ENCODE results near the gene EGLN3.
"Not testable (repeated sequence)": the region's sequence is repeated elsewhere in the genome, so short reads cannot be mapped to it uniquely, and the experiment has no call there.

The EGLN3 gene

DNA sequence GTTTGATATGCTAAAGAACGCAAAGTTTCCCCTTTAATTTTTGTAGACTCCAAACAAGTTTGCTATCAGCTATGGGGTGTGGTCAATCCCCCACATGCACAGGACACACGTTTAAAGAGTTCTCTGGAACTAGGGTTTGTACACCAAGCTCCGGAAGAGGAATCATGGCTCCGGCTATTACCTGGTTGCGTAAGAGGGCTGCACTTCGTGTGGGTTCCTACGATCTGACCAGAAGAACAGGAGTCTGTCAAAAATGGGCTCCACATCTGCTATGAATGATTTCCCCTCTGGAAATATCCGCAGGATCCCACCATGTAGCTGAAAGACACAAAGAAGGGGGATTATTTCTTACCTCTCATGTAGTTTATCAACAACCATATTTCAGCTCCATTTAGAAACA is 22.0 kb downstream of the EGLN3 start:
- no peak for TF ChIP-seq EZH2phosphoT487 (conservative IDR thresholded peaks at IDR 0.05; ENCODE audit: low read length)
- TF ChIP-seq, protein P1, sequence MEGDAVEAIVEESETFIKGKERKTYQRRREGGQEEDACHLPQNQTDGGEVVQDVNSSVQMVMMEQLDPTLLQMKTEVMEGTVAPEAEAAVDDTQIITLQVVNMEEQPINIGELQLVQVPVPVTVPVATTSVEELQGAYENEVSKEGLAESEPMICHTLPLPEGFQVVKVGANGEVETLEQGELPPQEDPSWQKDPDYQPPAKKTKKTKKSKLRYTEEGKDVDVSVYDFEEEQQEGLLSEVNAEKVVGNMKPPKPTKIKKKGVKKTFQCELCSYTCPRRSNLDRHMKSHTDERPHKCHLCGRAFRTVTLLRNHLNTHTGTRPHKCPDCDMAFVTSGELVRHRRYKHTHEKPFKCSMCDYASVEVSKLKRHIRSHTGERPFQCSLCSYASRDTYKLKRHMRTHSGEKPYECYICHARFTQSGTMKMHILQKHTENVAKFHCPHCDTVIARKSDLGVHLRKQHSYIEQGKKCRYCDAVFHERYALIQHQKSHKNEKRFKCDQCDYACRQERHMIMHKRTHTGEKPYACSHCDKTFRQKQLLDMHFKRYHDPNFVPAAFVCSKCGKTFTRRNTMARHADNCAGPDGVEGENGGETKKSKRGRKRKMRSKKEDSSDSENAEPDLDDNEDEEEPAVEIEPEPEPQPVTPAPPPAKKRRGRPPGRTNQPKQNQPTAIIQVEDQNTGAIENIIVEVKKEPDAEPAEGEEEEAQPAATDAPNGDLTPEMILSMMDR (IDR thresholded peaks at IDR 0.05; ENCODE audit: insufficient read depth, low read length, poor library complexity, severe bottlenecking): no peak
- H3K9me2 ChIP-seq (replicated peaks; ENCODE audit: insufficient read depth, low read length): no peaks in the 10 kb centered on the region
- no peaks in the 10 kb centered on the region for H3K27me3 ChIP-seq (ENCODE audit: low read length)
- no peaks in the 10 kb centered on the region for H4K20me1 ChIP-seq (ENCODE audit: low read depth, low read length)
- no peaks in the 10 kb centered on the region for H3K9me3 ChIP-seq (ENCODE audit: insufficient read depth, low read length)
- H3F3A ChIP-seq (ENCODE audit: insufficient read depth): no peaks in the 10 kb centered on the region
- H3K79me2 ChIP-seq (ENCODE audit: insufficient read depth, low read length): no peaks in the 10 kb centered on the region
- H3K4me3 ChIP-seq (ENCODE audit: insufficient read depth, low read length, poor library complexity, severe bottlenecking): no peak overlapping the region
- no peaks in the 10 kb centered on the region for H3K36me3 ChIP-seq (ENCODE audit: low read length)
- no peak overlapping the region for H2AFZ ChIP-seq (ENCODE audit: low read depth, low read length, severe bottlenecking)
- H3K27ac ChIP-seq (ENCODE audit: low read depth, low read length): no peak overlapping the region
- H3K4me2 ChIP-seq (ENCODE audit: low read depth, low read length, poor library complexity, severe bottlenecking): no peak overlapping the region
- no peak overlapping the region for H3K9ac ChIP-seq (ENCODE audit: low read length)

DNA sequence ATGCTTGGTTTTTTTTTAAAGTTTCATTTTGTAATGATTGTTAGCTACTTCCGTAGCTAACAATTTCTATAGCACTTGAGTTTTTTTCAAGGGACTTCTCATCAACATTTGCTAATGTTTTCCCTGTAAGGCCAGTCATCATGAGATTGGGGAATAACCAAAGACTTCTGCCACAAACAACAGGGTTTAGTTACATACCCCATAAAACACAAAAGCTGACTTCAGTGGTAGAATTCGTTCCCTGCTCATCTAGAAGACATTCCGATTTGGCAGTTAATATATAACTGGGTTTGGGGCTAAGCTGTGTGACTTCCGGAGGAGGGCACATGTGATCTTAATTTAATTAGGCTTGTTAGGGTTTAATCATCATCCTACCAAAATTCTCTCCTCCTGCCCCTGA is 22.9 kb downstream of the EGLN3 start:
- Histone ChIP-seq H3K79me2 (ENCODE audit: insufficient read depth, low read length) (no peaks in the 10 kb centered on the region), H3K27ac (ENCODE audit: low read depth, low read length) (no peak overlapping the region), H3F3A (ENCODE audit: insufficient read depth) (no peaks in the 10 kb centered on the region), H3K4me2 (ENCODE audit: low read depth, low read length, poor library complexity, severe bottlenecking) (no peak overlapping the region), H3K36me3 (ENCODE audit: low read length) (no peaks in the 10 kb centered on the region), H3K4me3 (ENCODE audit: insufficient read depth, low read length, poor library complexity, severe bottlenecking) (no peak overlapping the region), H4K20me1 (ENCODE audit: low read depth, low read length) (no peaks in the 10 kb centered on the region), H3K27me3 (ENCODE audit: low read length) (no peaks in the 10 kb centered on the region), H3K9me2 (replicated peaks; ENCODE audit: insufficient read depth, low read length) (no peaks in the 10 kb centered on the region), H3K9me3 (ENCODE audit: insufficient read depth, low read length) (no peaks in the 10 kb centered on the region), H2AFZ (ENCODE audit: low read depth, low read length, severe bottlenecking) (no peak overlapping the region), H3K9ac (ENCODE audit: low read length) (no peak overlapping the region)
- no peak for TF ChIP-seq EZH2phosphoT487 (conservative IDR thresholded peaks at IDR 0.05; ENCODE audit: low read length)
- TF ChIP-seq, protein P1 (IDR thresholded peaks at IDR 0.05; ENCODE audit: insufficient read depth, low read length, poor library complexity, severe bottlenecking): no peak

- not testable (repeated sequence) for H3F3A ChIP-seq (ENCODE audit: insufficient read depth); H3K27ac ChIP-seq (ENCODE audit: low read depth, low read length); H4K20me1 ChIP-seq (ENCODE audit: low read depth, low read length); H2AFZ ChIP-seq (ENCODE audit: low read depth, low read length, severe bottlenecking); H3K79me2 ChIP-seq (ENCODE audit: insufficient read depth, low read length); H3K9me2 ChIP-seq (replicated peaks; ENCODE audit: insufficient read depth, low read length); H3K36me3 ChIP-seq (ENCODE audit: low read length); H3K9ac ChIP-seq (ENCODE audit: low read length); H3K4me2 ChIP-seq (ENCODE audit: low read depth, low read length, poor library complexity, severe bottlenecking); H3K4me3 ChIP-seq (ENCODE audit: insufficient read depth, low read length, poor library complexity, severe bottlenecking); H3K9me3 ChIP-seq (ENCODE audit: insufficient read depth, low read length); H3K27me3 ChIP-seq (ENCODE audit: low read length)
Measured at GRCh38 chr14:33926967-33927366, 23.9 kb downstream of the EGLN3 start.

- Histone ChIP-seq H2AFZ (ENCODE audit: low read depth, low read length, severe bottlenecking) (no peak overlapping the region), H3K4me3 (ENCODE audit: insufficient read depth, low read length, poor library complexity, severe bottlenecking) (no peak overlapping the region), H3K27ac (ENCODE audit: low read depth, low read length) (no peak overlapping the region), H3K36me3 (ENCODE audit: low read length) (no peaks in the 10 kb centered on the region), H3K4me2 (ENCODE audit: low read depth, low read length, poor library complexity, severe bottlenecking) (no peak overlapping the region), H3K9me3 (ENCODE audit: insufficient read depth, low read length) (no peaks in the 10 kb centered on the region), H3K9ac (ENCODE audit: low read length) (no peak overlapping the region), H3F3A (ENCODE audit: insufficient read depth) (no peaks in the 10 kb centered on the region), H3K27me3 (ENCODE audit: low read length) (no peaks in the 10 kb centered on the region), H3K79me2 (ENCODE audit: insufficient read depth, low read length) (no peaks in the 10 kb centered on the region), H4K20me1 (ENCODE audit: low read depth, low read length) (no peaks in the 10 kb centered on the region), H3K9me2 (replicated peaks; ENCODE audit: insufficient read depth, low read length) (no peaks in the 10 kb centered on the region)
- TF ChIP-seq, protein P1 (IDR thresholded peaks at IDR 0.05; ENCODE audit: insufficient read depth, low read length, poor library complexity, severe bottlenecking): no peak
- TF ChIP-seq EZH2phosphoT487 (conservative IDR thresholded peaks at IDR 0.05; ENCODE audit: low read length): no peak
Measured at GRCh38 chr14:33925946-33926345, 24.9 kb downstream of the EGLN3 start.

All from SU-DHL-6 (cell line).